Right renal cortex interstitium (tissue), 3 donors: ENCODE measurements around the gene GPC6. TPM values are rescaled to one million over a fixed set of nuclear protein-coding genes. Genes with fewer than 3 reads are reported as not detected.
A peak's percentile ranks its signal among the peaks of the same experiment; 100 is the strongest.
"Not testable (repeated sequence)": the region's sequence is repeated elsewhere in the genome, so short reads cannot be mapped to it uniquely, and the experiment has no call there.

ENCODE experiments used
- DNase-seq, 3 donors: peaks; one replicate each; pipeline ENCODE4 v3.0.0-alpha.2; 2013; ENCODE audit warnings: low read depth in 3 of 3, low spot score in 2 of 3
- polyA plus RNA-seq, 3 donors: library from polyadenylated mRNA; unstranded; fragments of 120-200 nt; gene quantifications; one replicate each; pipeline ENCODE4 v1.2.1, GENCODE V29; 2013; ENCODE audit not compliant: insufficient read length in 3 of 3

Gene GPC6
- polyA plus RNA-seq, 3 donors = 56.7 to 71.0 (median 65.8) TPM

GRCh38 chr13:93420887-93421286 is 194.3 kb downstream of the GPC6 start:
- DNase-seq = no peak

GRCh38 chr13:93422980-93423543 is 196.5 kb downstream of the GPC6 start:
- DNase-seq = no peak

- peak in 1 of 3 donors; percentile 15 for DNase-seq
These were observed 198.8 kb downstream of the GPC6 start for GRCh38 chr13:93425411-93425810.

GRCh38 chr13:93430381-93430780 is 203.8 kb downstream of the GPC6 start:
- DNase-seq = no peak

- no peak for DNase-seq
These were observed 209.0 kb downstream of the GPC6 start for GRCh38 chr13:93435651-93436050.

GRCh38 chr13:93437081-93437480 is 210.5 kb downstream of the GPC6 start:
- DNase-seq = no peak

GRCh38 chr13:93446238-93446637 is 219.6 kb downstream of the GPC6 start:
- DNase-seq = no peak

GRCh38 chr13:93450191-93450621 is 223.6 kb downstream of the GPC6 start:
- DNase-seq = no peak

GRCh38 chr13:93450761-93451160 is 224.2 kb downstream of the GPC6 start:
- no peak for DNase-seq

- DNase-seq = not testable (repeated sequence)
These were observed 228.1 kb downstream of the GPC6 start for GRCh38 chr13:93454676-93455235.

- DNase-seq = no peak
These were observed 229.3 kb downstream of the GPC6 start for GRCh38 chr13:93455861-93456260.

GRCh38 chr13:93460005-93460404 is 233.4 kb downstream of the GPC6 start:
- DNase-seq = no peak

GRCh38 chr13:93462151-93462550 is 235.5 kb downstream of the GPC6 start:
- DNase-seq = no peak

- no peak for DNase-seq
These were observed 240.0 kb downstream of the GPC6 start for GRCh38 chr13:93466502-93467036.

GRCh38 chr13:93467175-93467574 is 240.6 kb downstream of the GPC6 start:
- no peak for DNase-seq

- DNase-seq = no peak
These were observed 241.8 kb downstream of the GPC6 start for GRCh38 chr13:93468433-93468832.

- DNase-seq = no peak
These were observed 245.7 kb downstream of the GPC6 start for GRCh38 chr13:93472296-93472695.

GRCh38 chr13:93472814-93473296 is 246.2 kb downstream of the GPC6 start:
- DNase-seq = no peak

- no peak for DNase-seq
These were observed 247.0 kb downstream of the GPC6 start for GRCh38 chr13:93473441-93474270.

GRCh38 chr13:93476175-93476574 is 249.6 kb downstream of the GPC6 start:
- no peak for DNase-seq

- DNase-seq = no peak
These were observed 250.6 kb downstream of the GPC6 start for GRCh38 chr13:93477238-93477637.
